ENCODE data around the gene SPOPL. TPM values are rescaled to one million over a fixed set of nuclear protein-coding genes. Genes with fewer than 3 reads are reported as not detected.

SPOPL gene
- total RNA-seq, 1 donor from 2014 or later = 11.3 TPM

DNA sequence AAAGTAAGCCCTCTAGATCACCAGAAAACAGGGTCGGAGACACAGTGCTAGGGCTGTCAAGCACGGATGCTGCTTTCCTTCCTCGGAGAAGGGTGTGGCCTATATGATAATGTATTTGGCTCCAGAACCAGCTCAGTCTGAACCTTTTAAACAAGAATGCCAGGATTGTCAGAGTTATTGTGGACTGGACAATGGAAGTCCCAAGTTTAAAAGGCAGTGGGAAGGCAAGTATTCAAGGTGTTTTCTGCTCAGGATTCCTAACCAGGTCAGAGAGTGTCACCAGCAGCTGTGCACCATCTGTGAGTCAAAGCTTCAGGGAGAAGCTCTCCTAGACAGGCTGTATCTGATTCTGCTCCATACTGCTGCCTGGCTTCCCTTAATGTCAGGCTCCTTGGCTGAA is 94.8 kb downstream of the SPOPL start:
- ATAC-seq = no peak
- DNase-seq (ENCODE audit: low spot score) = no peak

DNA sequence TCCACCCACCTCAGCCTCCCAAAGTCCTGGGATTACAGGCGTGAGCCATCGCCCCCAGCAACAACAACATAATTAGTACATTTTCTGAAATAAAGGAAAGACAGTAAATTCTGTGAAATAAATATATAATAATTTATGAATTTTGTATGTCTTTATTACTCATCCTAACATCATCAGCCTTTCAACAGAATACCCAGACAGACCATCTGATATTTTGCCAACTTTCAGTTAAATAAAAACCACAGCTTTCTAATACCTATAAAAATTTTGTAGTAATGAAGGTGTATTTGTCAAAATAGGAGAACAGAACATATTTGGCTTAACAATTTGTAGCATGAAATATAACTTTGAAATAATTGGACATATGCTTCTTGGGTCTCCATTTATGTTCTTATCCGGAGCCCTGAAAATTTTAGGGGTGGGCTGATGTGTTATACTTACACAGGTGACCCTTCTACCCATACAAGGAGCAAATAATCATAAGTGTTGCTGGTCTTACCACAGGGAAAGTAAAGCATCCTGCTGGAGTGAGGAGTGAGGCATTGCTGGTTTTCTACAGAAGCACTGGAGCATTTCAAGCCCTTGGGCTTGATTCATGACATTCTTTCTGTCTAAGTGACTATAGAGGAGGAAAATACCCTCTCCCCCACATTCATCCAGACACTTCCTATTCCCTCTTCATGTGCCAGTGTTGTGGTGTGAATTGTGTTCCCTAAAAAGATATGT is 99.3 kb downstream of the SPOPL start:
- no peak for ATAC-seq
- DNase-seq (ENCODE audit: low spot score) = no peak

GRCh38 chr2:138601458-138602165 is 100.0 kb downstream of the SPOPL start:
- no peak for ATAC-seq
- no peak for DNase-seq (ENCODE audit: low spot score)

DNA sequence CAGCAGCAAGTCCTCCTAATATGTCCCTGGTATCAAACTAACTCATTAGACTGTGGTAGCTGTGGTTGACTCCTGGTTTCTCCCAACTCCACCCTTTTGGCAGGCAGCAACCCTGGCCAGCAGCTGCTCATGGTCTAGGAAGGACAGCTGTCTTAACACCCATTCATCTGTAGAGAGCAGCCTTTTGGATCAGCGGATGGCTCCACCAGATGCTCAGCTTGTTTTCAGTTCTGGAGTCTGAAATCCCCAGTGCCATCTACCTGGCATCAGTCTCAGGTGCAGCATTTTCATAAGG is 100.5 kb downstream of the SPOPL start:
- ATAC-seq (no peak), DNase-seq (ENCODE audit: low spot score) (no peak)

GRCh38 chr2:138607746-138608145 is 106.2 kb downstream of the SPOPL start:
- ATAC-seq (no peak), DNase-seq (ENCODE audit: low spot score) (no peak)

GRCh38 chr2:138609446-138609845 is 107.9 kb downstream of the SPOPL start:
- no peak for ATAC-seq

DNA sequence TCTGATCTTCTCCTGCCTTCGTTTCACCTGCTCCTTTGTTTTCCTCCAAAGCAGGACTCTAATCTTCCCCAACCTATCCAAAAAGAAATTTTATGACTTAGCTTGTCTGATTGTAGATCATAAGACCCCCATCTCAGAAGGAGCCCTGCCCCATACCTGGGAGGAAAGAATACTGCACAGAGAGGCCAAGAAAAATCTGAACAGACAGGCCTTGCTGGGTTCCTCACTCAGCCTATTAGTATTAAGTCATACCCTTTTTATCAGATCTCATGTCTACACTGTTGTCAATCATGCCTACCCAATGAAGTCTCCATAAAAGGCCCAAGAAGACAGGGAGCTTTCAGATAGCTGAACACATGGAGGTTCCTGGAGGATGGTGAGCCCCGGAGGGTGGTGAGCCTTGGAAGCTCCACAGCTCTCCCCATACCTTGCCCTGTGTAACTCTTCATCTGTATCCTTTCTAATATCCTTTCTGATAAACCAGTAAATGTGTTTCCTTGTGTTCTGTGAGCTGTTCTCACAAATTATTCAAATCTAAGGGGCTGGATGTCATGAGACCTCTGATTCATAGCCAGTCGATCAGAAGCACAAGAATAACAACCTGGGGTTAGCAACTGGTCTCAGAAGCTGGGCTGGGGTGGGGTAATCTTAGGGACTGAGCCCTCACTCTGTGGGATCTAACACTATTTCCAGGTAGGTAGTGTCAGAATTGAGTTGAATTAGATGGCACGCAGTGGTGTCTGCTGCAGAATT is 108.8 kb downstream of the SPOPL start:
- DNase-seq (ENCODE audit: low spot score) (no peak), ATAC-seq (no peak)

More at GRCh38 chr2:138609446-138609845, 107.9 kb downstream of the SPOPL start:
- no peak for DNase-seq (ENCODE audit: low spot score)

DNA sequence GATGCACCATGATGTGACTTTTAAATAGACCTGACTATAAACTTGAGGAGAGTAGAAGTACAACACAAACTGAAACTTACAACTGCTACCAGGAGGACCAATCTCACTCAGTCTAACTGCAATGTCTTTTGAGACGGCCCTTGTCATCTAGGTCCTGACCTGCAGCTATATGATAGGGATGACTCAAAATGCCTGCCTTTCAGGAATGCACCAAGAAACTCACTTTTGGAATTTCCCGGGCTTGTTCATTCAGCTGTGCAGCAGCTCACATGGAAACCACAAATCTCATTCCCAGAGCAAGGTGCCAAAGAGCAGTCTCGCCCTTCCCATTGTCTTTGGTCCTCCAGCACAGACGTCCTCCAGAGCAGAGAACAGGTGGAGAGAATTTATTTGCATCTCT is 113.7 kb downstream of the SPOPL start:
- ATAC-seq (no peak), DNase-seq (ENCODE audit: low spot score) (no peak)

GRCh38 chr2:138617026-138617425 is 115.5 kb downstream of the SPOPL start:
- ATAC-seq = no peak

GRCh38 chr2:138618971-138619370 is 117.4 kb downstream of the SPOPL start:
- DNase-seq (ENCODE audit: low spot score) (no peak), ATAC-seq (no peak)

More at GRCh38 chr2:138617026-138617425, 115.5 kb downstream of the SPOPL start:
- DNase-seq (ENCODE audit: low spot score) = no peak

- DNase-seq (ENCODE audit: low spot score) (no peak), ATAC-seq (no peak)
Observed at GRCh38 chr2:138620431-138620830, 118.9 kb downstream of the SPOPL start.

GRCh38 chr2:138621139-138621538 is 119.6 kb downstream of the SPOPL start:
- ATAC-seq = no peak
- no peak for DNase-seq (ENCODE audit: low spot score)

GRCh38 chr2:138622613-138623012 is 121.0 kb downstream of the SPOPL start:
- ATAC-seq (no peak), DNase-seq (ENCODE audit: low spot score) (no peak)

All from left lobe of liver (tissue), 2 donors.